GM19240 (cell line): ENCODE measurements around the gene DNAJC17.

ENCODE experiments used
- DNase-seq: peaks from one replicate; pipeline ENCODE4 v3.0.0; 2011; ENCODE audit warnings: low spot score; ENCODE audit not compliant: insufficient read length

Gene DNAJC17

DNA sequence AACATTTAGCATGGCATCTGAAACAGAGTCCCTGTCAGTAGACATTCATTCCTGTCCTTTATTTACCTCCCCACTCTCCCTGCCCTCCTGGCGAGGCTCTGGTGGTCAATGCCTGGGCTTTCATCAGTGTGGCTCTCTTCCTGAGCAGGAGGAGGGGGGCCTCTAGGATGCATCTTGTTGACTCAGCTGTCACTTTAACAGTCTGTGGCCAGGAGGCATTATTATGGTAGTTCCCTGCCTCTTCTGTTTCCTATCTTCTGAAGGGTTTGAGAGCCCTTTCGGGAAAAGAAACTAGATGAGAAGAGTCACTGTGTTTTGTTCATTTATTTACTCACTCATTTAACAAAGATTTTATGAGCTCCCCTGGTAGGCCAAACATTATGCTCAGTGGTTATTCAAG lies 23.6 kb upstream of the DNAJC17 start:
- no peak for DNase-seq

DNA sequence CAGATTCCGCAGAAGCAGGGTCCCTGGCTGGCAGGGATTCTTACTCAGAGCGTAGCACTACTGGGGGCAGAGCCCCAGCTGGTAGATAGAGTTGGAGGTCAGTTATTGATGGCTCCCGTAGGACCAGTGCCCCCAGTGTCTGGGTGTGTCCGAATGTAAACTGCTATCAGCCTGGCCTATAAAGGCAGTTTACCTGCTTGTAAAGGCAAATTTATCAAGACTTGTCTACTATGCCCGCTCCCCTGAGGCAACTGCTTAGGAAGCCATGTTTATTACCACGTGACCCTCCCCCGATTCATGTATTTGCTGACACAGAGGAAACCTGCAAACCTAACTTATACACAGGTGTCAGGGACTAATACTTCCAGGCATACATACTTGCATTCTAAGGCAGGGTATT lies 21.8 kb upstream of the DNAJC17 start:
- DNase-seq, result no peak

DNA sequence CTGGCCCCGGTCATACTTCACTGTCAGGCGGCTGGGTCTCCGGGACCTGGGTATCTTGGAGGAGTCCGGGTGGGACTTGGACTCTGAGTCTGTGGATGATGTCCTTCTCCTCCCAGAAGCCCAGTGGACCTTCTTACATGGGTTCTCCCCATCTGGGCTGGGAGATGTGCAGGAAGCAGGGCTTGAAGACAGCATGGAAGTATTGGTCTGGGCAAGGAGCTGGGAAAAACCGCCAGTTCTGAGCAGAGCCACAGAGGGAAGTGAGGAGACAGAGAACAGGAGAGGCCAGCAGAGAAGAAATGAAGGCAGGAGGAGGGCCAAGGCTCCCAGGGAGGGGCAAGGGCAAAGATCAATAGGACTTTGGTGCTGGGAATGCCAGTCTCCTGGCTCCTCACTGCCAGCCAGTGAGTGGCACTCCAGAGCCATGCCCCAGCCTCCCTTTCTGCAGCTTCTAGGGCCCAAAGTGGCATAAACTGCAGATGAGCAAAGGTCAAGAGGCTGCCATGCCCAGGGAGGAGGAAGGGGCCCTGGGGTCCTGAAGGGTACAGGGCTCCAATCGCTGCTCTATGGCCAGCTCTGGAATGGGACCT lies 21.3 kb upstream of the DNAJC17 start, which contains the start of gene PPP1R14D:
TSS of gene PPP1R14D (minus strand) at position 262 of the 590 bp plus-strand sequence. CDS start at position 195, 67 bp downstream.
- no peak for DNase-seq

DNA sequence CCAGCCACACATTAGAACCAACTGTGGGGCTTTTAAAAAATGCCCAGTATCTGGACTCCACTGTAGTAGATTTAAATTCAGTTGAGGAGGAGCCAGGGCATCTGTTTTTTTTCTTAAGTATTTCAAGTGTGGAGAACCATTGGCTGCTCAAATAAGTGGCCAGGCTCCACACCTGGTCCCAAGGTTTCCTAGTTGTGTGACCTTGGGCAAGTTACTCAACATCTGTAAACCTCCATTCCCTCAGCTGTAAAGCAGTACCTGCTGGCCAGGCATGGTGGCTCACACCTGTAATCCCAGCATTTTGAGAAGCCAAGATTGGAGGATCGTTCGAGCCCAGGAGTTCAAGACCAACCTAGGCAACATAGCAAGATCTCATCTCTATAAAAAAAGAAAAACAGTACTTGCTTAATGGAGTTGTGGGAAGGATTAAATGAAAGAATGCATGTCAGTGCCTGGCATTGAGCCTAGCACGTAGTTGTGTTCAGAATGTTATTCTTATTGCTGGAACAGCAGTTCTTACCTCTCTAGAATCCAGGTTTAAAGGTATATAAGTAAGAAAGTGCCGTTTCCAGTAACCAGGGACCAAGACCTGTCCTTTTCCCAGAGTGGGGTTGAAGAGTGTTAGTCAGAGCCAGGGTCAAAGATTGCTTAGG lies 19.3 kb upstream of the DNAJC17 start:
- DNase-seq, result no peak

DNA sequence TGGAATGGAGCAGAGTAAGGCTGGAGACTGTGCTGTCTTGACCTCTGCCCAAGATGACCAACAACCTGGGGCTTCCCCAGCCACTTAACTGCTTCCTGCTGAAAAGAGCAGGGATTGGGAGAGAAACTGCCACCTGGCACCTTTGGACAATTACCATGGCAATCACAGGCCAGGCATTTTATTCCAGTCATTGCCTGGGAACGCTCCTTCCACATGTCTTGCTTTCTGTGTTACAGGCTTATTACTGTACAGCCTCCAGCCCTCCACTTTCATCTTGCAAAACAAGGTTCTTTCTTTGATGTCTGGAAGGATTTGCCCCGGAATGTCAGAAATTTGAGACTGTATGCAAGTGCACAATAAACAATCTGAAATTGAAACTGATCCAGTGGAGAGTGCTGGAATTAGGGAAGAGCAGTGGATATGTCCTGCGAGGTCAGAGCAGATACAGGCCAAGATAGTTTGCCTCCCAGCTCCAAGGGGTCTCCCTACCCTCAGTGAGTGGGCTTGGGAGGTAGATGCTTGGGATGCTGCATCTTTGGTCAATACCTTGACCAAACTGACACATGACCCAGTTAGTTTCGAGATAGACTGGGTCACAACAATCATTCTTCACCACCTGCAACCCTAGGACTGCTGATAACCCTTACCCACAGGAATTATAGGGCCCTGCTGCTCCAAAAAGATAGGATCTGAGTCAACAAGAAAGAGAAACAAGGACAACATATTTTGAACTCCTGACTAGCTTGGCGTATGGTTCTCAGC lies 18.6 kb upstream of the DNAJC17 start:
- no peak for DNase-seq

DNA sequence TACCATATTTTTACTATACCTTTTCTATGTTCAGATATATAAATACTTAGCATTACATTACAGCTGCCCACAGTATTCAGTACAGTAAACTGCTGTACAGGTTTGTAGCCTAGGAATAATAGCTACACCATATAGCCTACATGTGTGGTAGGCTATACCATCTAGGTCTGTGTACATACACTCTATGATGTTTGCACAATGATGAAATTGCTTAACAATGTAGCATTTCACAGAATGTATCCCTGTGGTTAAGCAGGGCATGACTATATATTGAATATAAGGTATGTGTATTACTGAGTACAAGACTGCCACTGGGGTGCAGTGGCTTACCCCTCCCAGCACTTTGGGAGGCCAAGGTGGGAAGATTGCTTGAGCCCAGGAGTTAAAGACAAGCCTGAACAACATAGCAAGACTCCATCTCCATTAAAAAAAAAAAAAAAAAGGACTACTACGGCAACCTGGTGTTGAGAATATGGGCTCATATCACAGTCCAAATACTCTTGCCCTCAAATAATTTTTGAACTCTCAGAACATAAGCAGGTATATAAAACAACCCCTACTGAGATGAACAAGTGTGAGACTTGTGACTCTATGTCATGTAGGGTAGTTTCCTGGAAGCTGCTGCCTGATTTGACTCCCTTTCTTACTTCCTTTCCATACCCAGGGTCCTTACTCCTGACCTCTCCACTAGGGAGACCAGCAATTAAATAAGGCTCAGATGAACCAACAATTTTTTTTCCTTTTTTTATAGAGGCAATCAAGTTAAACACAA lies 16.5 kb upstream of the DNAJC17 start:
- DNase-seq, result no peak

DNA sequence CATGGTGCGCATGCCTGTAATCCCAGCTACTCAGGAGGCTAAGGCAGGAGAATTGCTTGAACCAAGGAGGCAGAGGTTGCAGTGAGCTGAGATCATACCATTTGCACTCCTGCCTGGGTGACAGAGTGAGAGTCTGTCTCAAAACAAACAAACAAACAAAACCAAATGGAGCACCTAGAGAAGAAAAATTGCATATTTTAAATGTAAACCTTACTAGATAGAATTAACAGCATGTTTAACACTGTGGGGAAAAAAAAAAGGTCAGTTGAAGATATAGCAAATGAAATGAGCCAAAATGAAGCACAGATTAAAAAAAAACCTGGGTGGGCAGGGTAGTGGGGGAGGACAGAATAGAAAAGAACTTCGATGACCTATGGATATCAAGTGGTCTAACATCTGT lies 13.9 kb upstream of the DNAJC17 start:
- no peak for DNase-seq

DNA sequence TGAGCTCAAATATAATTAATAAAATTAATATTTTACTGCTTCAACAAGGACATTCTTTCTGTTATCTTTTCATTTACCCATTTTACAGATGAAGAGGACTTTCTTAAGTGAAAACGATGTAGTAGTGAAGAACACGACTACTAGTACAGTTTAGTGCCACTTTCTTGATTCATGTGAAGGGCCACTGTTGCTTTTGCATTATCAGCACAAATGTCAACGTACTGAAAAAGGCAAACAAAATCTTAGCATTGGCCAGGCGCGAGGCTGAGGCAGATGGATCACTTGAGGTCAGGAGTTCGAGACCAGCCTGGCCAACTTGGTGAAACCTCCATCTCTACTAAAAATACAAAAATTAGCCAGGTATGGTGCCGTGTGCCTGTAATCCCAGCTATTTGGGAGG lies 11.8 kb upstream of the DNAJC17 start:
- no peak for DNase-seq

DNA sequence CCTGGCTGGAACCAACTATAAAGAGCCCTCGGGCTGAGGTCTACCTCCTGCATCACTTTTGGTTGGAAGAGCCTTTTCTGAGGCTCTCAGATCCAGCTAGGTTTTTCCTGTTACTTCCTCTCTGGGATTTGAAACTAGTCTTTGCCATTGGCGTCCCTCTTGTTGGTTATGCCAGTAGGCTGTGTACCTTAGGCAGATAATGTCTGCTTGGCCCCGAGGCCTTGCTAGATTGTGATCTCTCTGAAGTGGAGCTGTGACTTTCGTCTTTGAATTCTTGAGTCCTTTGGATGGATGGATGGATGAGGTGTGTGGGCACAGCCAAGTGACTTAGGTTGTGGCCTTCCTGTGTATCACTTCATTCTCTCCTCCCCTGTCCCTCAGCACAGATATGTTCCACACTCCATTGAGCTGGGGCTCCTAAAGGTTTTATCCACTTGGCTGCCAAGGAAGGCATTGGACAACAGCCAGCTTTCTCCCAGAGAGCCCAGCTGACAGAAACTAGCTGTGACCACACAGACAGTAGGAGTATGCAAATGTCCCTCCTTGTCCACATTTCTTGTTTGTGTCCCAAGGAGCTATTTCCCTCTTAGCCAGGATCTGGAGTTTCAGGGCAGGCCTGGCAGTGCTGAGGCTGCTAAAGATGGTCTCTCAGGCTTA lies 7.9 kb upstream of the DNAJC17 start:
- DNase-seq, result no peak

DNA sequence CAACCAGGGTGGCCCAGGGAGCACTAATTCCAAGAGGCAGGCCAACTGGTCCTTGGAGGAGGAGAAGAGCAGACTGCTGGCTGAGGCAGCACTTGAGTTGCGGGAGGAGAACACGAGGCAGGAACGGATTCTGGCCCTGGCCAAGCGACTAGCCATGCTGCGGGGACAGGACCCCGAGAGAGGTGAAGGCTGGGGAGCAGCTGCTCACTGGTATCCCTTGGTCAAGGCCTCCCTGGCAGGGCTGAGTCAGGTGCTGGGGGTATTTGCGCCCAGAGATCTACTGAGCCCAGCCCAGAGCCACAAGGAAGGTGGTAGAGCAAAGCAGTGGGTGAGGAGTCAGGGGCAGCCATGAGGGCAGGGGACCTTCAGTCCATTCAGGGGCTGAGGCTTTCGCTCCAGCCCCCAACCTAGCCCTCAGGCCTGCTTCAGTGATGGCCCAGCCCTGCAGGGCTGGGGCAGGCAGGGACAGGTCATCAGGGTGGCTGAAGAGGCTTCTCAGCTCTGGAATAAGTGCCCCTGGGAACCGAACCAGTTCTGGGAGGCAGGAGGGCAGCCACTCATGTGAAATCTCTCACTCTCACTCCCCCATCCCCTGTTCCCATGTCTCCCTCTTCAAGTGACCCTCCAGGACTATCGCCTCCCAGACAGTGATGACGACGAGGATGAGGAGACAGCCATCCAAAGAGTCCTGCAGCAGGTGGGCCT lies 5.6 kb upstream of the DNAJC17 start:
- no peak for DNase-seq

DNA sequence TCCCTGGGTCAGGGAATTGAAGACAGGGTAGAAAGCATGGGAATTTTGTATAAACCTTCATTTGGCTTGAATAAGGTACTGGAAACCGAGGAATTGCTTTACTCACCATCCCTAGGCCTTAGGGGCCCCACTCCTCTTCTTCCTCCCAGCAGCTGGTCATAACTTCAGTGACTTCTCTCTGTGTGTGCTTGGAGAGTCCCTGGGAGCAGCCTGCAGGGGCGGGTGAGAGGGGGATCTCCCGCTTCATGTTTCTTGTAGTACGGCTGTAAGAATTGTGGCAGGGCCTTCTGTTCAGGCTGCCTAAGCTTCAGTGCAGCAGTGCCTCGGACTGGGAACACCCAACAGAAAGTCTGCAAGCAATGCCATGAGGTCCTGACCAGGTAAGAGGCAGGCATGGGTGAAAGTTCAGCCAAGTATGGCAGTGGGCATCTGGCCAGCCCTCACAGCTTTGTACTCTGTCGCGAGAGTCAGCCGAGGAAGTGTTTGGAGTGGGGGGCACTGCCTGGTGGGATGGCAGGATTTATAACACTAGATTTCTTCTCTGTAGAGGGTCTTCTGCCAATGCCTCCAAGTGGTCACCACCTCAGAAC lies 1.7 kb upstream of the DNAJC17 start:
- no peak for DNase-seq

DNA sequence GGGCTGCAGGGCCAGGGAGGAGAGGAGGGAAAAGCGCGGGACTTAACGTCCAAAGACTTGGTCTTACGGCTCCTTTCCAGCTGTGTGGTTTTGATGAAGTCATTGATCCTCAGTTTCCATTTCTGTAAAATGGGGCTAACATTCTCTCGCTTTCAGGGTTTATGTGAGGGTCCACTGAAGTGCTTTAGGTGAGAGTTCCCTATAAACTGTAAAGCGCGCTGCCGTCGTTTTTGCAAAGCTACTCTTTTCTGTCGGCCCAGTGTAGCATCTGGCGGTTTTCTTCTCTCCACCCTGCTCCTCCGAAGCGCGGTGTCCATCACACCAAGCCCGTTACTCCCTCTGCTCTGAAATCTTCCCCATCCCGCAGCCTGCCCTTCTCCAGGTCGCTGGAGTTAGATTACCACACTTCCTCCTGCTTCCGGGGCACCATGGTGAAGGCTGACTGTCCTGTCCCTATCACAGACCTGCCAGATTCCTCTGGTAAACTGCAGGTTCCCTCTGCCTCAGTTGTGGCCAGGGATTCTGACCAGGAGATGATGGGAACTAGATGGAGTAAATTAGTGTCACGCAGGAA lies 702 bp upstream of the DNAJC17 start:
- DNase-seq, result no peak

DNA sequence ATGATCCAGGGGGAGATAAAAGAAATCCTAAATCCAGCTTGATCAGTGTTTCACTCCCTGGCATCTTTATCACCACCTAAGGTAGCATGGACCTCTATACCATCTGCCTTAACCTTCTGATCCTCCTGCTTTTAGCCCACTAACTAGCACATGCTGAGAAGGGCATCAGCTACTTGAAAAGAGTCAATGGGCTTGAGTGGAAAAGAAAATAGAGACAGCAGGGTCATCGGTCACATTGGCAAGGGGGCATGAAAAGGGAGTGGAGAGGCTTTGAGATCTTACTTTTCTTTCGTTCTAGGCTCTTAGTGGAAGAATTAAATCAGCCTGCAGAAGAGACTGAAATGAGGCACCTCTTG lies 623 bp downstream of the DNAJC17 start:
- DNase-seq, result no peak

DNA sequence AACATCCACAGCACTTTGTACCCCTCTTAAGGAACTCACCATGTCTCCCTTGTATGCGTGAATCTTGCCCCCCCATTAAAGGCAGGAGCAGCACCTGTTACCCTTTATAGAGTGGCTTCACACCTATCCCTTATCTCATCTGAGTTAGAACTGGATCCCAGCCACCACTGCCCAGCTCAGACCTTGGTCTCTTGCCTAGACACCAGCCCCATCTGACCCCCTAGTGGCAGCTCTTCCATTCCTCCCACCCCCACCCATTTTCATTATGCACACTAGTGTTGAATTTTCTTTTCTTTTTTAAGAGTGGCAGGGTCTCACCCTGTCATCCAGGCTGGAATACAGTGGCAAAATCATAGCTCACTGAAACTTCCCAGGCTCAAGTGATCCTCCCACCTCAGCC lies 3.6 kb downstream of the DNAJC17 start:
- no peak for DNase-seq

DNA sequence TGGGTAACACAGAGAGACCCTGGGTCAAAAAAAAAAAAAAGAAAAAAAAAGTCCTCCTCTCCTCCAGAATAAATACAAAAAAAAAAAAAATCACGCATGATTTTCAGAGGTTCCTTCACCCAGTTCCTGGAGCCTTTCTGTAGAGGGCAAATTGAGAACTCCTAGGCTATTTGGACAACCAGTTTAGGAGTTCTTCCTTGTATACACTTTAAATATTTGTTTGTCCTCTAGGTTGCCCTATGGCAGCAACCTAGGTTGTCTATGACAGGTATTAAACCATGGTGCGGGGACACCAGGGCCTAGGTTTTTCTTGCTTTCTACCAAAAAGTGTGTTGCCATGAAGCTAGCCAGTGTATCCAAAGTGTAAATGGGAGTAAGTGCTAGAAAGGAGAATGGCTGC lies 4.2 kb downstream of the DNAJC17 start:
- no peak for DNase-seq

DNA sequence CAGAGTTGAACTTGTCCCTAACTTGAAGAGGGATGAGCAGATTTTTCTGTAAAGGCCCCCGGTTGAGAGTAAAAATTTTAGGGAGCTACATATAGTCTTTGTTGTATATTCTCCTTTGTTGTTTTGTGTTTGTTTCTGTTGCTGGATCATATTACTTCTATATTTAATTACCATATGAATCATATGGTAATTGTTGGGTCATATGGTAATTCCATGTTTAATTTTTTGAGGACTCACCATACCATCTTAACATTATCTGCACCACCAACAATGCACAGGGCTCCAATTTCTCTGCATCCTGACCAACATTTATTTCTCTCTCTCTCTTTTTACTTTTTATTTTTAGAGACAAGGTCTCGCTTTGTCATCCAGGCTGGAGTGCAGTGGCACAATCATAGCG lies 7.8 kb downstream of the DNAJC17 start:
- DNase-seq, result no peak

DNA sequence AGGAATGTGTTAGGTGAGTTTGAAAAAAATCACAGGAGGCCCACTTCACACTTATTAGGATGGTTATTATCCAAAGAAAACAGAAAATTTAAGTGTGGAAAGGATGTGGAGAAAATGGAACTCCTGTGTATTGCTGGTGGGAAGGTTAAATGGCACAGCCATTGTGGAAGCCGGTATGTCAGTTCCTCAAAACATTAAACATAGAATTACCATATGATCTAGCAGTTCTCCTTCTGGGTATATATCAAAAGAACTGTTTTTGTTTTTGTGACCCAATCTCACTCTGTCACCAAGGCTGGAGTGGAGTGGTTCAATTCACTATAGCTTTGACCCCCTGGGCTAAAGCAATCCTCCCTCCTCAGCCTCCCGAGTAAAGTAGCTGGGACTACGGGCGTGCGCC lies 10.8 kb downstream of the DNAJC17 start:
- no peak for DNase-seq

DNA sequence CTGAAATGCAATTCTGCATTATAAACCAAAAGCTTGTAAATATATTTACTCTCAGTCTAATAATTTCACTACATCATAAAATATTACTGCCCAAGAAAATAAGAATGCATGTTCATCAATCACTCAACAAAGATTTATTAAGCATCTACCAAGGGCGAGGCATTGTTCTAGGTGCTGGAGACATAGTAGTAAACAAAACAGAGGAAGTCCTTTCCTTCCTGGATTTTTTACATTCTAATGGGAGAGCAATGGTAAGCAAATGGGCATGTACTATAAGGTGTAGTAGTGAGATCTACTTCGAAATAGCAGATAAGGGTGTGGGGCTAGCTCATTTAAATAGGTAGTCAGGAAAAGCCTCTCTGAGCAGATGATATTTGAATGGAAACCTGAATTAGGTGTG lies 11.2 kb downstream of the DNAJC17 start:
- no peak for DNase-seq

DNA sequence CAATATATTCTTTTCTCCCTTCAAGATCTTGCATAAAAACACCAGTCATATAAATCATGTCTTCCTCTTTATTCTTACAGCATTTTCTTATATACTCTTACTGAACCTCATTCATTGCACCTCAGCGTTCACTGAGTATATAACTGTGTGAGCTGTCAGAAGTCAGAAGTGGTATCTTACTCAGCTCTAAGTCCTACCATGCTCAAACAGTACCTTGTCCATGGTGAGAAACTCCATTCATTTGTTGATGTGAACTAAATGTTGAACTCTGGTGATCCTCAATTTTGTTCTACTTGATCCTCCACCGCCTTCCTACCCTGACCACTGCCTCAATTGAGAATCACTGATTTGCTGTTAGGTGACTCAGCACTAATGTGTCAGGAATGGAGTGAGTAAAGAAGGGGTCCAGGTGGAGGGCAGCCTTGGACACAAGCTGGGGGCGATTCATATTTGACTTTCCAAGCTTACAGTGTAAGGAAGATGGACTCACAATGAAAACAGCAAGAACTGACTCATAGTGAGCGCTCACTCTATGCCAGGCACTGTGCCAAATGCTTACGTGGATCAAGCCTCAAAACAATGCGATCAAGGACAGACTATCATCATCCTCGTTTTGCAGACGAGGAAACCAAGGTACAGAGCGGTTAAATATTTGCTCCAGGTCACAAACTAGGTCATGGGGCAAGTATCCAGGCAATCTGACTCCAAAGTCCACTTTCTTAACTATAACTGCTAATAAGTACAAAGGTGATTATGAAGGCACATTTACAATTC lies 13.9 kb downstream of the DNAJC17 start:
- DNase-seq, result no peak
